HFF-Myc (cell line): ENCODE data around the gene LRRC45.
A peak's percentile ranks its signal among the peaks of the same experiment; 100 is the strongest.

ENCODE experiments used
- DNase-seq: peaks from one replicate; pipeline ENCODE4 v3.0.0-alpha.2; 2011; ENCODE audit warnings: low read depth; ENCODE audit errors: extremely low read depth
- H3K4me3 ChIP-seq: replicated peaks from 2 replicates; pipeline ENCODE4 v1.5.1; 2011; ENCODE audit warnings: low read depth, mild to moderate bottlenecking, control low read depth, low read length
- TF ChIP-seq, protein P1 (sequence below): IDR thresholded peaks from 2 replicates; pipeline ENCODE4 v1.5.1; 2012; ENCODE audit warnings: mild to moderate bottlenecking, low read depth, low read length, control low read depth; ENCODE audit errors: missing control alignments

The LRRC45 gene

DNA sequence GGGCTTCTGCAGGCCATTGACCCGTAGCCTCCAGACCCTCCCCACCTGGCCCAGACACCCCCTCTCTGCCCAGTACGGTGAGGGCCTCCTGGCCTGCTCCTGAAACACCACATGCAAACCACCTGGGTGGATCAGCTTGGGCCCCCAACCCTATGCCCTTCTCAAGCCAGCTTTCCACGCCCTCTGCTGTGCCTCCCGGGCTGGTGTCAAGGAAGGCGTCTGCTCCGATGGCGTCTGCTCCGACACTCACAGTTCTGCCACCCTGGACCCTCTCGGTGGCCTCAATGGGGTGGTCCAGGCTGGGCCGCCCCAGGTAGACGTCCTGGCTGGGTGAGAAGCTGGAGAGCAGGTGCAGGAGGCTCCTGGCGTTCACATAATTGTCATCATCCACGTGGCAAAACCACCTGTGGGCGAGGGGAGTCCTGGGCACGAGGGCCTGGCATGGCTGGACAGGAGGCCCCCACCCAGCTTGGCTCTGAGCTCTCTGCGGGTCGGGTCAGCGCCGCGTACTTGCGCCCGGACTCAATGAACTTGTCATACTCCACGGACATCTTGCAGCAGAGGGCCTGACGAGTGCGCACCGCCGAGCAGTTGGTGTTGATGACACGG is 27.2 kb downstream of the LRRC45 start:
- TF ChIP-seq, protein P1, sequence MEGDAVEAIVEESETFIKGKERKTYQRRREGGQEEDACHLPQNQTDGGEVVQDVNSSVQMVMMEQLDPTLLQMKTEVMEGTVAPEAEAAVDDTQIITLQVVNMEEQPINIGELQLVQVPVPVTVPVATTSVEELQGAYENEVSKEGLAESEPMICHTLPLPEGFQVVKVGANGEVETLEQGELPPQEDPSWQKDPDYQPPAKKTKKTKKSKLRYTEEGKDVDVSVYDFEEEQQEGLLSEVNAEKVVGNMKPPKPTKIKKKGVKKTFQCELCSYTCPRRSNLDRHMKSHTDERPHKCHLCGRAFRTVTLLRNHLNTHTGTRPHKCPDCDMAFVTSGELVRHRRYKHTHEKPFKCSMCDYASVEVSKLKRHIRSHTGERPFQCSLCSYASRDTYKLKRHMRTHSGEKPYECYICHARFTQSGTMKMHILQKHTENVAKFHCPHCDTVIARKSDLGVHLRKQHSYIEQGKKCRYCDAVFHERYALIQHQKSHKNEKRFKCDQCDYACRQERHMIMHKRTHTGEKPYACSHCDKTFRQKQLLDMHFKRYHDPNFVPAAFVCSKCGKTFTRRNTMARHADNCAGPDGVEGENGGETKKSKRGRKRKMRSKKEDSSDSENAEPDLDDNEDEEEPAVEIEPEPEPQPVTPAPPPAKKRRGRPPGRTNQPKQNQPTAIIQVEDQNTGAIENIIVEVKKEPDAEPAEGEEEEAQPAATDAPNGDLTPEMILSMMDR = no peak
- no peak for DNase-seq
- H3K4me3 ChIP-seq = peak overlapping the region; percentile 87

DNA sequence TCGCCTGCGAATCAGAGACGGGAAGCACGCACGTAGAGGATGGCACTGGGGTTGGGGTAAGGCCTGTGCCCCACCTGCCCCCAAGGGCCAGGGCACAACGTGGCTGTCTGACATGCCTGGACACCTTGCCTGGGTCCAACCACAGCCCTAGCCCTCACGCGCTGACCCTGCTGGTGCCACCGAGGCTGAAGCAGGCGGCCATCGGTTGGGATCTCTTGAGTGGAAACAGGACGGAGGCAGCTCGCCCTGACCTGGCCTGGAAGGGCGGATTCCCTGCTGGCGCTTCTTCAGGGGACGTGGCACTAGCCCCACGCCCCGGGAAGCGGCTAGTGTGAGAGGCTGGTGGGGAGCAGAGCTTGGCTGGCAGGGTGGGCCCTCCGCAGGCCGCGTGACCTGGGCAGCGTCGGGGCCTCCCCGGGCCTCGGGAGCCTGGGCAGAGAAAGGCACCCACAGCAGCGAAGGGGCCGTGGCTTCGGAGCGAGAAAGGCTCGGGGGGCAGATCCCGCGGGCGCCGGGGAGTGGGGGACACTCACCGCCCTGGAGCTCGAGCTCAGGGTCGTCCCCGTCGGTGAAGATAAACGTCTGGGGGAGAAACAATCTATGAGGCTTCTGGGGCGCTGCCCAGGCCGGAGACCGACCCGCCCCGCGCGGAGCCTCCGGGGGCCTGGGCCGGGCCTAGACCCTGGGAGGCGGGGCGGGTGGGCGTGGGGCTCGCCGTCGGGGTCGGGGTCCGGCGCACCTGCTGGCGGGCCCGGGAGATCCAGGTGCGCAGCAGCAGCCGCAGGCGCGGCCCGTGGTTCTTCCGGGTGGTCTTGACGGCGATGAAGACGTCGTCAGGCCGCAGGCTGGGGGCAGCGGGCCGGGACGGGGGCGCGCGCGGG is 27.9 kb downstream of the LRRC45 start:
- TF ChIP-seq, protein P1 = no peak
- no peak for DNase-seq
- H3K4me3 ChIP-seq = peak overlapping the region; percentile 87

DNA sequence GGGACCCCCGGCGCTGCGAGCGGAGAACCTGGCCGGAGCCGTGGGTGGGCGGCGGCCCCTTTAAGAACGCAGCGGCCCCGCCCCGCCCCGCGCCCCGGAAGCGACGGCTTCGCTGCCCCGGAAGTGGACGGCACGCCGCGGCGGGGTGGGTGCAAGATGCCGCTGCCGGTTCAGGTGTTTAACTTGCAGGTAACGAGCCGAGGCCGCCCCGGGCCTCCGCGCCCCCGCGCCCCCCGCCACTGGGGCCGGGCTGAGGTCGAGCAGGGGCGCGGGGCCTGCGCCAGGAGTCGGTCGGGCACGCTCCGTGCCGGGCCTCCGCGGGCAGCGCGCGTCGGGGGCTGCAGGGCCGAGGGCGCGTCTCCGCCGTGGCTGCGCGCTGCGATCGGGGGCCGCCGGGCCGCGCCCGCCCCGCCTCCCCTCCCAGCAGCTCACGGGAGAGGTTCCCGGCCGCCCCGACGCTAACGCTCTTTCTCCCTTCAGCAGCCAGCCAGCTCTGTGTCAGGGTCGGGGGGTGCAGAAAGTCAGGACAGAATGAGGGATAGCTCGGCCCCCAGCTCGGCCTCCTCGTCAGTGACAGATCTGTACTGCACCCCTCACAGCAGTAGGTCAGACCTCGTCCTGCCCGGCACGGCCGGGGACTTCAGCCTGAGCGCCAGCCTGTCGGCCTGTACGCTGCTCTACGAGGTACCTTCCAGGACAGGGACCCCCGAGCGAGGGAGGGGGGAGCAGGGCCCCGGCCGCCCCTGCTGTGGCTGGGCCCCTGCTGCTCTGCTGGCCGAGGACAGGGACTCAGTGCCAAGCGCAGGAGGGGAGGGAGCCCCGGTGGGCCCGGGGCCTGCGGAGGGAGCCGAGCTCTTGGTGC is 28.9 kb downstream of the LRRC45 start, which contains the start of the genes GPS1 and RFNG:
Gene GPS1, plus strand, starts transcription at position 123 of the 862 bp plus-strand sequence. Its CDS starts 34 bp downstream, at position 157.
Gene RFNG, minus strand, starts transcription at position 36 of the 862 bp plus-strand sequence. CDS start 45 bp downstream, outside the sequence.
- TF ChIP-seq, protein P1 = no peak
- no peak for DNase-seq
- H3K4me3 ChIP-seq = peak within 1 kb of the TSS; percentile 87

DNA sequence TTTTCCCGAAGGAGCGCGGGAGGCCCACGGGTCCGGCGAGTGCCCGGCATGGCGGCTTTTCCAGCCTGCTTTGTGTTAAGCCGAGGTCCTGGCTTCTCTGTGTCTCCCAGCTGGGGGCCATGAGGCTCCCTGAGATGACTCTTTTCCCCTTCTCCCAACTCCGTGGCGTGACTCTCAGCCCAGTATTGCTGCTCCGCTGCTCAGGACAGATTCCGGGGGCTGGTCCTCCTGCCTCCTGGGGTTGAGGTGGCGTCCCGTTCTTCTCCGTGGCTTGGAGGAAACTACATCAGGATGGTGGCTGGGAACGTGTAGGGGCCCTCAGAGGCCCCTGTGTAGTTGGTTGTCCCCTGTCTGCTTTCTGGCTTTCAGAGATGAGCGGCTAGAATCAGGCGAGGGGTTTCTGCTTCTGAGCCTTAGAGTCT is 29.5 kb downstream of the LRRC45 start:
- peak overlapping the region; percentile 87 for H3K4me3 ChIP-seq
- TF ChIP-seq, protein P1 = no peak
- no peak for DNase-seq

DNA sequence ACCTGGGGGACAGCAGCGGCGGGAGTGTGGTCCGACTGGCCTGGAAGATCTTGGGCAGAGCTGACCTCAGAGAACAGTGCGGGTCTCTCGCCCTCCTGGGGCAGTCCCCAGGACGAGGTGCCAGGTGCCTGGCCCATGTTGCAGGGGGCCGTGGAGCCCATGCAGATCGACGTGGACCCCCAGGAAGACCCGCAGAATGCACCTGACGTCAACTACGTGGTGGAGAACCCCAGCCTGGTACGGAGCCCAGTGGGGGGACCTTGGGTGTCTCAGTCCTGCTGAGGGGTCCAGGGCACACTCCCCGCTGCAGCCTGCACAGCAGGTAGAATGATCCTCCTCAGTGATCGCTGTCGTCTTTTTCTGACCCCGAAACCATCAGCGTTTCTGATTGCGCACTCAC is 30.0 kb downstream of the LRRC45 start:
- DNase-seq = no peak
- TF ChIP-seq, protein P1 = no peak
- peak overlapping the region; percentile 87 for H3K4me3 ChIP-seq

DNA sequence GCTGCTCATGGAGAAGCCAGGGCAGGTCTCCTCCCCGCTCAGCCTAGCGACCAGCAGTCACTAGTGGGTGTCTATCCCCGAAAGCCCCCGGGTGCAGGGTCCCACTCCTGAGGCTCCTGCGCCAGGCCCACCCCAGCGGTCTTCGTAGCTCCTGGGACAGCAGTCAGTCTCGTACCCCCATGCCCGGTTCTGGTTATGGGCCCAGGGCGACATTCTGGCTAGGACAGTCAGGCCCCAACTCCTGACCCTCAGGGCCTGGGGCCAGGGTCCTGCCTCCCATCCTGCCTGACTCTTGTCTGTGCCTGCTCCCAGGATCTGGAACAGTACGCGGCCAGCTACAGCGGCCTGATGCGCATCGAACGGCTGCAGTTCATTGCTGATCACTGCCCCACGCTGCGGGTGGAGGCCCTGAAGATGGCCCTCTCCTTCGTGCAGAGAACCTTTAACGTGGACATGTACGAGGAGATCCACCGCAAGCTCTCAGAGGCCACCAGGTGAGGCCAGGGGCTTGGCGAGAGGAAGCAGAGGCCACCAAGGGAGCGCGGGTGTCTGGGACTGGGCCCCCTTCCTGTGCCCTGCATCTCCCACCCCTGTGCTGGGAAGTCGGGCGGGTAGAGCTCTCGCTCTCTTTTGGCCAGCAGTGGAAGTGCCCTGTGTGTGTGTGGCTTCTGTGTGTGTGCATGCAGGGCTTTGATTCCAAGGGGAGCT is 30.6 kb downstream of the LRRC45 start:
- DNase-seq = no peak
- H3K4me3 ChIP-seq = peak overlapping the region; percentile 87
- TF ChIP-seq, protein P1 = no peak
